ENCODE results near the gene PCID2.
A peak's percentile ranks its signal among the peaks of the same experiment; 100 is the strongest.
"Not testable (repeated sequence)": the region's sequence is repeated elsewhere in the genome, so short reads cannot be mapped to it uniquely, and the experiment has no call there.

PCID2 gene

DNA sequence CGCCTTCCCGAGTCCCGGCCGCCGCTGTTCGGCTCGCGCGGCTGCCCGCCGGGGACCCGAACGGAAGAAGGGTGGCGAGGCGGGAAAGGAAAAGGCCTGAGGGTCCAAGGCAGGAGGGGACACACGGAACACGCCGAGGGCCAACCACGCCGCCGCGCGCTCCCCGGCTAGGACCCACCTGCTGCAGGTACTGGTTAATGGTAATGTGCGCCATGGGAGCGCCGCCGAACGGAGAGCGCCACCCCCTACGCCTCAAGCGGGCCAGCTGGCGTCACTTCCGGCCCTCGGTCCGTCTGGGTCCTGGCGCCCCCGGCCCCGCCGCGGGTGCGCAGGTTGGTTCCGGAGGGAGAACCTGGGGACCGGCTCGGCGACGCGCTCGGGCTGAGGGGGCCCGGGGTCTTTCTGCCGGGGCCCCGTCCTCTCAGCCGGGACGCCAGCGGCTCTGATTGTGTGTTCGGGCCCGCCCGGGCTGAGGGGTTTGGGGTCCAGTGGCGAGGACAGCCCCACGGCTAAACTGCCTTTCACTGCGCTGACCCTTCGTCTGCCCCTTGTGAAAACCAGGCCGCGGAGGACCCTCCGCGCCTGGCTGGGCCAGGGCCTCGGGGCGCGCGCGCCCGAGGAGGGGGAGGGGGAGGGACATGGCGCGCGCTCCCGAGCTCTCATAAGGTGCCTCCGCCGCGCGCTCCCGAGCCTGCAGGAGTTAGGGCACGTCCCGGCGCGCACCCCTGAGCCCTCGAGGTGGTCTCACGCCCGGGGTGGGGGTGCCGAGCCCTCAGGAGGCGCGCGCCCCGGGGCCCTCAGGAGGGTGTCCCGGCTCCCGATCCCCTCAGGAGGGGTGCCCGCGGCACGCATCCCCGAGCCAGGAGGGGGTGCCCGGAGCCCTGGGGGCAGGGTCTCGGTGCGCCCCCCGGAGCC is at the start of gene PCID2:
PCID2 (minus strand) TSS at position 249 of the 915 bp plus-strand sequence; CDS start at position 214, 35 bp downstream.
- no peak for TF ChIP-seq CTCF (IDR thresholded peaks at IDR 0.05; ENCODE audit: low read depth, low read length)
- peak; percentile 90 for DNase-seq (ENCODE audit: low read depth in 2 of 2)
- peak within 1 kb of the TSS; percentile 73 to 90 for H3K4me3 ChIP-seq (replicated peaks in 1 of 2; ENCODE audit: low read depth in 2 of 2, low read length in 2 of 2)

DNA sequence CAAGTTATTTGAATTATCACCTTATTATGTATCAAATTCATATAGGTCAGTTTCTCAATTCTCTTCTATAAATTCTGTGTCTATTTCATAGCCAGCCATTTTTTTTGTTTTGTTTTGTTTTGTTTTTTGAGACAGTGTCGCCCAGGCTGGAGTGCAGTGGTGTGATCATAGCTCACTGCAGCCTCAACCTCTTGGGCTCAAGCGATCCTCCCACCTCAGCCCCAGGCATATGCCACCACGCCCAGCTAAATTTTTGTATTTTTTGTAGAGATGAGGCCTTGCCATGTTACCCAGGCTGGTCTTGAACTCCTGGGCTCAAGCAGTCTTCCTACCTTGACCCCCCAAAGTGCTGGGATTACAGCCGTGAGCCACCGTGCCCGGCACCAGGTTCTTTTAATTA is 49.4 kb upstream of the PCID2 start:
- DNase-seq (ENCODE audit: low read depth in 2 of 2); H3K4me3 ChIP-seq (replicated peaks in 1 of 2; ENCODE audit: low read depth in 2 of 2, low read length in 2 of 2): not testable (repeated sequence)

DNA sequence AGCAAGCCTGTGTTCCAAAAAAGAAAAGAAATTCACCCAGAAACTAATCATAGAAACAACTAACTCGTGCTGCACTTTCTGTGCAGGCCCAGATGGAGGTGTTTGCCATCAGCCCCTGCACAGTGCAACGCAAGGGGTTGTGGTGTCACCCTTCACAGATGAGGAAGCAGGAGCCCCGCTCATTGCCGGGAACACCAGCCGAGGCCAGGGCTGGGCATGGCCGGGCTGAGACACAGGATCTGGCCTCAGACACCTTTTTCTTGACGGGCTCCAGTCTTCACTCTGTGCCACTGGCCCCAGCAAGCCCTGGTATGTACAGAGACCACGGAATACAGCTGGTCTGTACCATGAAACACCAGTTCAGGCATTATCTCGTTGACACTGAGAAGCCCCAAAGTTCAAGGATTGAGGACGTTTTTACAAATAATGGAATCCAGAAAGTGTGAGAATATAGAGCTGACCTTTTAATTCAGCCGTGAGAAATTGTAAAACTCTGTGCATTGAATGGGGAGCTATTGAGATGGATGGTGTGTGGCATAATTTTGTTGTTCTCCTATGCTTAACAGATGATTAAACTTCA is 44.1 kb upstream of the PCID2 start:
- no peak for DNase-seq (ENCODE audit: low read depth in 2 of 2)
- no peak for TF ChIP-seq CTCF (IDR thresholded peaks at IDR 0.05; ENCODE audit: low read depth, low read length)
- no peak overlapping the region for H3K4me3 ChIP-seq (replicated peaks in 1 of 2; ENCODE audit: low read depth in 2 of 2, low read length in 2 of 2)

GRCh38 chr13:113245849-113246796 is 37.7 kb upstream of the PCID2 start:
- no peak overlapping the region for H3K4me3 ChIP-seq (replicated peaks in 1 of 2; ENCODE audit: low read depth in 2 of 2, low read length in 2 of 2)
- DNase-seq (ENCODE audit: low read depth in 2 of 2): peak; percentile 6 to 11
- TF ChIP-seq CTCF (IDR thresholded peaks at IDR 0.05; ENCODE audit: low read depth, low read length): peak; percentile 41

- TF ChIP-seq CTCF (IDR thresholded peaks at IDR 0.05; ENCODE audit: low read depth, low read length): no peak
- DNase-seq (ENCODE audit: low read depth in 2 of 2): no peak
- no peak overlapping the region for H3K4me3 ChIP-seq (replicated peaks in 1 of 2; ENCODE audit: low read depth in 2 of 2, low read length in 2 of 2)
These were observed 35.4 kb upstream of the PCID2 start for GRCh38 chr13:113243847-113244246.

GRCh38 chr13:113241623-113242022 is 33.2 kb upstream of the PCID2 start:
- not testable (repeated sequence) for H3K4me3 ChIP-seq (replicated peaks in 1 of 2; ENCODE audit: low read depth in 2 of 2, low read length in 2 of 2); DNase-seq (ENCODE audit: low read depth in 2 of 2)

DNA sequence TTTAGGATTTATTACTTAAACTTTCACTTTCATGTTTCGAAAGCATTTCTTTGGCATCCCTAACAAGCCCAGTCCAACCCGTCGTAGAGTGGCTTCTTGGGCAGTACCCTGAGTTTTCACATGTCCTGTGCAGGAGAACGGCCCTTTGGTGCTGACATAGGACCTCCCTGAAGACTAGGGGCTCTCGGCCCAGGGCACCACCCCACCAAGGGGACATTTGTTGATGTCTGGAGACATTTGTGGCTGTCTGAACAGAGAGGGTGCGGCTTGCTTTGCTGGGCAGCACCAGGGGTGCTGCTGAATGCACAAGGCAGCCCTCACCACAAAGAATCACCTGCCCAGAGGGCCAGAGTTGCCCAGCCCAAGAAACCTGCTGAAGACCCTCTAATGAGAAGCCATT is 31.5 kb upstream of the PCID2 start:
- DNase-seq (ENCODE audit: low read depth in 2 of 2): no peak
- TF ChIP-seq CTCF (IDR thresholded peaks at IDR 0.05; ENCODE audit: low read depth, low read length): no peak
- no peak overlapping the region for H3K4me3 ChIP-seq (replicated peaks in 1 of 2; ENCODE audit: low read depth in 2 of 2, low read length in 2 of 2)

Data from cardiac fibroblast (primary cell).